ENCODE measurements around the gene ATXN1.

- TF ChIP-seq CTCF (IDR thresholded peaks at IDR 0.05) (no peak), POLR2A (IDR thresholded peaks at IDR 0.05) (no peak), POLR2AphosphoS5 (IDR thresholded peaks at IDR 0.05) (no peak), EP300 (IDR thresholded peaks at IDR 0.05; ENCODE audit: low read depth) (no peak)
Observed at GRCh38 chr6:16785496-16785895, 24.2 kb upstream of the ATXN1 start.

All from transverse colon (tissue), 4 donors.